HEK293T (cell line): ENCODE results near the gene ARHGAP26.

Experiments
- BHLHE40 ChIP-seq: fragments of 450-650 bp; IDR thresholded peaks from 2 replicates; pipeline ENCODE4 v1.6.1; 2016; ENCODE audit warnings: mild to moderate bottlenecking, moderate library complexity, borderline replicate concordance
- ELF4 ChIP-seq: fragments of 450-650 bp; IDR thresholded peaks from 2 replicates; pipeline ENCODE4 v1.6.1; 2017; ENCODE audit warnings: antibody characterized with exemption
- FOXA1 ChIP-seq: fragments of 450-650 bp; IDR thresholded peaks from 2 replicates; pipeline ENCODE4 v1.6.1; 2016; ENCODE audit warnings: mild to moderate bottlenecking
- FOXK2 ChIP-seq: fragments of 450-650 bp; IDR thresholded peaks from 2 replicates; pipeline ENCODE4 v1.6.1; 2016; ENCODE audit warnings: mild to moderate bottlenecking
- LEF1 ChIP-seq: fragments of 450-650 bp; IDR thresholded peaks from 2 replicates; pipeline ENCODE4 v1.6.1; 2017; ENCODE audit warnings: mild to moderate bottlenecking, borderline replicate concordance
- NFRKB ChIP-seq: fragments of 450-650 bp; IDR thresholded peaks from 2 replicates; pipeline ENCODE4 v1.6.1; 2016; ENCODE audit warnings: mild to moderate bottlenecking, moderate library complexity
- PKNOX1 ChIP-seq: fragments of 450-650 bp; IDR thresholded peaks from 2 replicates; pipeline ENCODE4 v1.6.1; 2016
- SUZ12 ChIP-seq: fragments of 450-650 bp; IDR thresholded peaks from 2 replicates; pipeline ENCODE4 v1.6.1; 2016; ENCODE audit warnings: mild to moderate bottlenecking
- TARDBP ChIP-seq: fragments of 450-650 bp; IDR thresholded peaks from 2 replicates; pipeline ENCODE4 v1.6.1; 2016

- TF ChIP-seq PKNOX1 (no peak), LEF1 (no peak), ELF4 (no peak), TARDBP (no peak), BHLHE40 (no peak), NFRKB (no peak), SUZ12 (no peak), FOXK2 (no peak), FOXA1 (no peak)
Observed at GRCh38 chr5:142904416-142904815, 134.2 kb downstream of the ARHGAP26 start.
